Measurements from ENCODE around the gene IFNLR1.

DNA sequence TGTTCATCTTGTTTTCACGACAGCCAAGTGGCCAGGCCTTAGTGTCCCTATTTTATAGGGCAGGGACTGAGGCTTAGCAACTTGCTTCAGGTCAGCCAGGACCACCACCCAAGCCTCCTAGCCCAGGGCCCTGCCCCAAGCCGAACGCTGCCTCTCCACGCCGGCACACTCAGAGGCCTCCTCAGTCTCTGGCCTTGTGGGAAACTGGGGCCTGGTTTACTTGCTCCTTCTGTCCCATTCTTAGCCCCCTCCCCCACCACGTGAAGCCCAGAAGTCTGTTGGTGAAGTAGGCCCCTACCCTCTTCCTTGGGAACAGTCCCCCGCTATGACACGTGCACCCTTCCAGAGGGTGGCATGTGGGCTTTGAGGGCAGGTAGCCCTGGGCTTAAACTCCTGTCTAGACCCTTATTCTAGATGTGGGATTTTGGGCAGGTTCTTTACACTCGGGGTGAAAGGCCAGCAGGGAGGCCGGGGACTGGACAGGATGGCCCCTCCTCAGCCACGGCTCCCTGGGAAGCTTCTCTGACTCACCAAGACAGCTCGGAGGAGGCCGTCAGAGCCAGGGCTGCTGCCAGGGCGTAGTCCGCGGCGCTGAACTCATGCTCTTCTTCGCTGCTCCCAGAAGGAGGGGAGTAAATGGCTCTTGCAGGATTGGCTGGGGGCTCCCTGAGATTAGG lies 79.5 kb downstream of the IFNLR1 start:
- TF ChIP-seq, protein P1, sequence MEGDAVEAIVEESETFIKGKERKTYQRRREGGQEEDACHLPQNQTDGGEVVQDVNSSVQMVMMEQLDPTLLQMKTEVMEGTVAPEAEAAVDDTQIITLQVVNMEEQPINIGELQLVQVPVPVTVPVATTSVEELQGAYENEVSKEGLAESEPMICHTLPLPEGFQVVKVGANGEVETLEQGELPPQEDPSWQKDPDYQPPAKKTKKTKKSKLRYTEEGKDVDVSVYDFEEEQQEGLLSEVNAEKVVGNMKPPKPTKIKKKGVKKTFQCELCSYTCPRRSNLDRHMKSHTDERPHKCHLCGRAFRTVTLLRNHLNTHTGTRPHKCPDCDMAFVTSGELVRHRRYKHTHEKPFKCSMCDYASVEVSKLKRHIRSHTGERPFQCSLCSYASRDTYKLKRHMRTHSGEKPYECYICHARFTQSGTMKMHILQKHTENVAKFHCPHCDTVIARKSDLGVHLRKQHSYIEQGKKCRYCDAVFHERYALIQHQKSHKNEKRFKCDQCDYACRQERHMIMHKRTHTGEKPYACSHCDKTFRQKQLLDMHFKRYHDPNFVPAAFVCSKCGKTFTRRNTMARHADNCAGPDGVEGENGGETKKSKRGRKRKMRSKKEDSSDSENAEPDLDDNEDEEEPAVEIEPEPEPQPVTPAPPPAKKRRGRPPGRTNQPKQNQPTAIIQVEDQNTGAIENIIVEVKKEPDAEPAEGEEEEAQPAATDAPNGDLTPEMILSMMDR (conservative IDR thresholded peaks at IDR 0.05; ENCODE audit: low read length): no peak
- TF ChIP-seq EZH2phosphoT487 (IDR thresholded peaks at IDR 0.05; ENCODE audit: borderline replicate concordance, low read depth, low read length): no peak

Data from OCI-LY7 (cell line).